Measurements from ENCODE around the gene FAM185A. TPM values are rescaled to one million over a fixed set of nuclear protein-coding genes. Genes with fewer than 3 reads are reported as not detected.

Gene FAM185A
- total RNA-seq, 2 experiments from 2014 or later, result 4.5 to 4.9 TPM

GRCh38 chr7:102828286-102828685 lies 79.5 kb downstream of the FAM185A start:
- Mint-ChIP-seq H3K4me1 (ENCODE audit: low read depth) (no peaks in the 10 kb centered on the region), H3K36me3 (ENCODE audit: low read depth) (peaks cover 57% of the 10 kb centered on the region), H3K27ac (no peak overlapping the region), H3K9me3 (no peaks in the 10 kb centered on the region), H3K27me3 (no peaks in the 10 kb centered on the region), H3K4me3 (no peak overlapping the region)
- Histone ChIP-seq H3K4me1 (ENCODE audit: insufficient read depth, low read length) (no peaks in the 10 kb centered on the region), H3K27me3 (ENCODE audit: control insufficient read depth in 1 of 2, insufficient read depth in 2 of 2, low read length in 2 of 2) (no peaks in the 10 kb centered on the region), H3K4me3 (ENCODE audit: low read length) (no peak overlapping the region), H3K27ac (ENCODE audit: low read depth in 1 of 2, low read length in 2 of 2) (no peak overlapping the region), H3K36me3 (ENCODE audit: insufficient read depth, low read length) (peaks cover 3% of the 10 kb centered on the region), H3K9me3 (ENCODE audit: control insufficient read depth in 1 of 2, insufficient read depth in 1 of 2, low read length in 2 of 2) (no peaks in the 10 kb centered on the region)
- intact Hi-C loops (cut with DNase I, micrococcal nuclease), result no loop called here
- CTCF ChIA-PET, result no interaction called here
- POLR2A ChIA-PET, result no interaction called here
- DNase-seq (no peak), ATAC-seq (ENCODE audit: poor library complexity) (no peak)
- TF ChIP-seq CTCF (IDR thresholded peaks at IDR 0.05), result no peak

- Mint-ChIP-seq H3K27me3 (no peaks in the 10 kb centered on the region), H3K4me3 (no peak overlapping the region), H3K4me1 (ENCODE audit: low read depth) (no peaks in the 10 kb centered on the region), H3K9me3 (no peaks in the 10 kb centered on the region), H3K27ac (no peak overlapping the region), H3K36me3 (ENCODE audit: low read depth) (peaks cover 53% of the 10 kb centered on the region)
- intact Hi-C loops (cut with DNase I, micrococcal nuclease), result no loop called here
- no peak overlapping the region for H3K4me3 ChIP-seq (ENCODE audit: low read length)
- ATAC-seq (ENCODE audit: poor library complexity), result no peak
- no peak for TF ChIP-seq CTCF (IDR thresholded peaks at IDR 0.05)
- POLR2A ChIA-PET, result no interaction called here
- H3K9me3 ChIP-seq (ENCODE audit: control insufficient read depth in 1 of 2, insufficient read depth in 1 of 2, low read length in 2 of 2), result no peaks in the 10 kb centered on the region
- H3K27ac ChIP-seq (ENCODE audit: low read depth in 1 of 2, low read length in 2 of 2), result no peak overlapping the region
- H3K4me1 ChIP-seq (ENCODE audit: insufficient read depth, low read length), result no peaks in the 10 kb centered on the region
- peaks cover 3% of the 10 kb centered on the region for H3K36me3 ChIP-seq (ENCODE audit: insufficient read depth, low read length)
- no peak for DNase-seq
- CTCF ChIA-PET, result no interaction called here
- H3K27me3 ChIP-seq (ENCODE audit: control insufficient read depth in 1 of 2, insufficient read depth in 2 of 2, low read length in 2 of 2), result no peaks in the 10 kb centered on the region
Measured at GRCh38 chr7:102829075-102829474, 80.3 kb downstream of the FAM185A start.

GRCh38 chr7:102830197-102830596 lies 81.4 kb downstream of the FAM185A start:
- Mint-ChIP-seq H3K27me3 (no peaks in the 10 kb centered on the region), H3K36me3 (ENCODE audit: low read depth) (peaks cover 56% of the 10 kb centered on the region), H3K4me3 (no peak overlapping the region), H3K27ac (no peak overlapping the region), H3K9me3 (no peaks in the 10 kb centered on the region), H3K4me1 (ENCODE audit: low read depth) (no peaks in the 10 kb centered on the region)
- Histone ChIP-seq H3K27me3 (ENCODE audit: control insufficient read depth in 1 of 2, insufficient read depth in 2 of 2, low read length in 2 of 2) (no peaks in the 10 kb centered on the region), H3K4me1 (ENCODE audit: insufficient read depth, low read length) (no peaks in the 10 kb centered on the region), H3K4me3 (ENCODE audit: low read length) (no peak overlapping the region), H3K27ac (ENCODE audit: low read depth in 1 of 2, low read length in 2 of 2) (no peak overlapping the region), H3K36me3 (ENCODE audit: insufficient read depth, low read length) (peaks cover 3% of the 10 kb centered on the region), H3K9me3 (ENCODE audit: control insufficient read depth in 1 of 2, insufficient read depth in 1 of 2, low read length in 2 of 2) (no peaks in the 10 kb centered on the region)
- DNase-seq, result no peak
- POLR2A ChIA-PET, result no interaction called here
- no peak for ATAC-seq (ENCODE audit: poor library complexity)
- TF ChIP-seq CTCF (IDR thresholded peaks at IDR 0.05), result no peak
- CTCF ChIA-PET, result no interaction called here
- intact Hi-C loops (cut with DNase I, micrococcal nuclease), result no loop called here

Measured in CD4-positive, alpha-beta T cell (primary cell).